ENCODE data around the gene CHI3L1.
A peak's percentile ranks its signal among the peaks of the same experiment; 100 is the strongest.
"Not testable (repeated sequence)": the region's sequence is repeated elsewhere in the genome, so short reads cannot be mapped to it uniquely, and the experiment has no call there.

Gene CHI3L1

DNA sequence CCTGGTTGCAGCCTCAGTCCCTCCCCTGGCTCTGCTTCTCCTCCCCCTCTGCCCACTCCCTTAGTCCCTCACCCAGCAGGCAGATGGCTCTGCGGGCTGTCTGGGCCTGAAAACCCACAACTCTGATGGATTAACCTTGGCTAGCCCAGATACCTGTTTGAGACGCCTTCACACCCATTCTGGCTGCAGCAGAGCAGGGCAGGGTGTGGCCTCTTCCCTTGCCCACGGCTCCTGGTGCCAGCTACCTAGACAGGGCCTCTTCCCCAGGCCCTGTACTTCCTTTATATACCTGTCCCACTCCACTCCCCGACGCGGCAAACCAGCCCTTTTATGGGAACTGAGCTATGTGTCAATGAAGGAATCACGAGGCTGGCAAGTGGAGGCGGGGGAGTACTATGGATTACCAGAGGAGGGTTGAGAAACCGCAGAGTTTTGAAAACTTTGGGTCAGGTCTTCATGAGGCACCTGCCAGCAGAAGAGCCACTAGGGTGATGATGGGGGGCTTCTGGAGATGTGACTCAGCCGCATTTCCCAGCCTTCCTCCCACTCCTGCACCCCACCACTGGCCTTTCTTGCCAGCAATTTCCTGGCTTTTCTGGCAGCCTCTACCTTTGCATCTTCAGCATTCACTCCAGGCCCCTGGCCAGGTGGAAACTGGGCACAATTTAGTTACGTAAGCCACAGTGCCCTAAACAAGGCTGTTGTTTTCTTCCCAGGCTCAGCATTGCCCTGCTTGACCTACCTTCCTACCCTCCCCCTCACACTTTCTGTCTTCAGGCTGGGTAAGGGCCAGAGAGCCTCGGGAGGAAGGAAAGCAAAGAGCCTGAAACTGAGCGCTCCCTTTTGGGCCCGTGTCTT is at the start of gene CHI3L1:
Gene CHI3L1 (minus strand): TSS at position 259 of the 858 bp plus-strand sequence. CDS start 81 bp downstream, at position 178.
- TF ChIP-seq, protein P1, sequence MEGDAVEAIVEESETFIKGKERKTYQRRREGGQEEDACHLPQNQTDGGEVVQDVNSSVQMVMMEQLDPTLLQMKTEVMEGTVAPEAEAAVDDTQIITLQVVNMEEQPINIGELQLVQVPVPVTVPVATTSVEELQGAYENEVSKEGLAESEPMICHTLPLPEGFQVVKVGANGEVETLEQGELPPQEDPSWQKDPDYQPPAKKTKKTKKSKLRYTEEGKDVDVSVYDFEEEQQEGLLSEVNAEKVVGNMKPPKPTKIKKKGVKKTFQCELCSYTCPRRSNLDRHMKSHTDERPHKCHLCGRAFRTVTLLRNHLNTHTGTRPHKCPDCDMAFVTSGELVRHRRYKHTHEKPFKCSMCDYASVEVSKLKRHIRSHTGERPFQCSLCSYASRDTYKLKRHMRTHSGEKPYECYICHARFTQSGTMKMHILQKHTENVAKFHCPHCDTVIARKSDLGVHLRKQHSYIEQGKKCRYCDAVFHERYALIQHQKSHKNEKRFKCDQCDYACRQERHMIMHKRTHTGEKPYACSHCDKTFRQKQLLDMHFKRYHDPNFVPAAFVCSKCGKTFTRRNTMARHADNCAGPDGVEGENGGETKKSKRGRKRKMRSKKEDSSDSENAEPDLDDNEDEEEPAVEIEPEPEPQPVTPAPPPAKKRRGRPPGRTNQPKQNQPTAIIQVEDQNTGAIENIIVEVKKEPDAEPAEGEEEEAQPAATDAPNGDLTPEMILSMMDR (IDR thresholded peaks at IDR 0.05; ENCODE audit: unreplicated experiment in 3 of 3) = no peak
- no peaks in the 10 kb centered on the region for H3K36me3 Mint-ChIP-seq (ENCODE audit: low read depth)
- peaks cover 44% of the 10 kb centered on the region for H3K4me1 Mint-ChIP-seq
- peaks cover 10% of the 10 kb centered on the region for H3K27me3 Mint-ChIP-seq (ENCODE audit: low read depth)
- H3K27ac Mint-ChIP-seq = peak within 1 kb of the TSS; percentile 59 to 74 (median 73)
- peak within 1 kb of the TSS in 2 of 3 experiments; percentile 8 to 50 for H3K4me3 Mint-ChIP-seq
- no peaks in the 10 kb centered on the region for H3K9me3 Mint-ChIP-seq

DNA sequence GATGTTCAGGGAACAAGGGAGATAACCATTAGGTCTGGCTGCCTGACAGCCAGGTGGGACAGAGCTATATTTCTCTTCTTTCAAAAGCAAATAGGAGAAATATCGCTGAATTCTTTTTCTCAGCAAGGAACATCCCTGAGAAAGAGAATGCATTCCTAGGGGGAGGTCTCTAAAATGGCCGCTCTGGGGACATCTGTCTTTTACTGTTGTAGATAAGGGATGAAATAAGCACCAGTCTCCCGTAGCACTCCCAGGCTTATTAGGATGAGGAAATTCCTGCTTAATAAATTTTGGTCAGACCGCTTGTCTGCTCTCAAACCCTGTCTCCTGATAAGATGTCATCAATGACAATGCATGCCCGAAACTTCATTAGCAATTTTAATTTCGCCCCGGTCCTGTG is 48.4 kb upstream of the CHI3L1 start:
- not testable (repeated sequence) for H3K4me3 Mint-ChIP-seq

DNA sequence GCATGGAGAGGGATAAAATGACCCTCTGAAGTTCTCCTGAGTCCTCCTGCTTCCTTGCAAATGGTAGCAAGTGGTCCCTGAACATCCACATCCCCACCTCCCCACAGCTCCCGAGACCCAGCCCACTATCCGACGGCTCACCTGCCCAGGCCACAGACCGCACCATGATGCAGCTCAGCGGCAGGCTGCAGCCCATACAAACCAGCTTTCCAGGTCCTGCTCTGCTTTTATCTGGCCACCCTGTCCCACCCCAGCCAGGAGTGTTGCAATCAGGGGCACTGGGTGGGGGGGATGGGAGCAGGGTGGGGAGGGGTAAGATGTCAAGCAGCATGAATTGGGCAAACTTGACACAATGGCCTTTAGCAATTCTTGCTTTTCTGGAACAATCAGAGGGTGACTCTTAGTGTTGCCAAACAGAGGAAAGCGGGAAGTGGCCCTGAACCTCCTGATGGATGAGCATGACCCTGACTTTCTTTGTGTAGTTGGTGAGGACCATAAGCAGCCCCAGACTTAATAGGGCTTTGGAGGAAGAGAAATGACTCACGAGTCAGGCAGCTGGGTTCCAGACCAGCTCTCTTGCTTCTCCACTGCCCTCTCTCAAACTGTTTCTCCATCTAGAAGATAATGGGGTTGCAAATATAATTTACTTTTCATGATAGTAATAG is 43.1 kb upstream of the CHI3L1 start, which contains the start of gene CHIT1:
Gene CHIT1 (minus strand): TSS at position 203 of the 665 bp plus-strand sequence. CDS start 37 bp downstream, at position 166.
- peaks cover 44% of the 10 kb centered on the region for H3K27me3 Mint-ChIP-seq (ENCODE audit: low read depth)
- TF ChIP-seq, protein P1 (IDR thresholded peaks at IDR 0.05; ENCODE audit: unreplicated experiment in 3 of 3) = no peak

More for the DNA sequence above, 48.4 kb upstream of the CHI3L1 start:
- not testable (repeated sequence) for H3K36me3 Mint-ChIP-seq (ENCODE audit: low read depth); H3K27ac Mint-ChIP-seq; H3K4me1 Mint-ChIP-seq
- Mint-ChIP-seq H3K27me3 (ENCODE audit: low read depth) (peaks cover 35% of the 10 kb centered on the region), H3K9me3 (peaks cover 32% of the 10 kb centered on the region)

DNA sequence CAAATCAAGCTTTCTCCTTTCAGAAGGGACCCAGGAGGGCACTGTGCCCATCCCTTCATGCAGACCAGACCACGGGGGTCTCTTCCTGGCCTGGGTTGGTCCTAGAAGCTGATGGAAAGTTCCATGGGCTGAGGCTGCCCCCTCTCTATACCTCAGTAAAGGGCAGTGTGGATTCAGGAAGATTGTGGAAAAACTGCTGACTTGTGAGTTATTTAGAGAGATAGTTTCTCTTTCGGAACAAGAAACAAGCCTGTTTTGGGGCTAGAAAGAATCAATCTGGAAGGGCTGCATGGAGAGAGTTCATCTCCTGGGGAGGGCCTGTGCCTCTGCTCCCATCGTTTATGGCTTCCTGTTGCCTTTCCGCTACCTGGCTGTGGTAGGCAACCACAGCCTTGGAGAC is 42.2 kb upstream of the CHI3L1 start:
- peaks cover 1% of the 10 kb centered on the region for H3K36me3 Mint-ChIP-seq (ENCODE audit: low read depth)
- H3K9me3 Mint-ChIP-seq = peaks cover under 1% of the 10 kb centered on the region
- no peak overlapping the region for H3K4me3 Mint-ChIP-seq
- no peak overlapping the region for H3K27ac Mint-ChIP-seq
- H3K4me1 Mint-ChIP-seq = peaks cover 5% of the 10 kb centered on the region
- TF ChIP-seq, protein P1 (IDR thresholded peaks at IDR 0.05; ENCODE audit: unreplicated experiment in 3 of 3) = no peak
- peaks cover 36% of the 10 kb centered on the region for H3K27me3 Mint-ChIP-seq (ENCODE audit: low read depth)

More for the DNA sequence above, 43.1 kb upstream of the CHI3L1 start, which contains the start of gene CHIT1:
- peaks cover 6% of the 10 kb centered on the region for H3K36me3 Mint-ChIP-seq (ENCODE audit: low read depth)
- peaks cover 9% of the 10 kb centered on the region for H3K9me3 Mint-ChIP-seq
- peaks cover 5% of the 10 kb centered on the region for H3K4me1 Mint-ChIP-seq
- no peak within 1 kb of the TSS for H3K4me3 Mint-ChIP-seq
- no peak within 1 kb of the TSS for H3K27ac Mint-ChIP-seq

DNA sequence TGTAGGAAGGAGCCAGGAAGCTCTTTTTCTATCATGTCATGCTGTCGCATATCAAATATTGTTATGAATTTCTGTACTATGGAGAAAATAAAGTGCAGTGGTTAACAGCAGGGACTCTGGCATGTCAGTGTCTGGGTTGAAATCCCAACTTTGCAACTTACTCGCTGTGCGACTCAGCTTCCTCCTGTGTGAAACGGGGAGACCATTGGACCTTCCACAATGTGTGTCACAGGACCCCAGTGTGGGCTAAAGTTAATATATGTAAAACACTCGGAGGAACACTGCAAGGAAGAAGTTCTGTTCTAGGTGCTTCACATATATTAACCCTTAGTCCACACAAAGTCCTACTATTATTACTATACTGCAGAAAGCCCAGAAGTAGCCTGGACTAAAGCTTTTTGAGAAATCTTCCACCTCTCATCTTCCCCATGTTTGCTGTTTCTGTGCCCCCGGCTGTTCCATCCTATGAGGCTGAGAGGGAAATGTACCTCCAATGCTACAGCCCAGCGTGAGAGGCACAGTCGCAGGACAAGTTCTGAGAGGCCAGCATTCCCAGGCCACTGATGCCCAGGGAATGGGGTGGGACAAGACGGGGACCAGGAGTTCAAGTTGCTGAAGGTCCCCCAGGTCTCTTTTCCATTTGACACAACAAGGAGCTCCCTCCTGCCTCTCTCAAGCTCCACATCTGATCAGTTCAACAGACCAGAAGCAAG is 41.0 kb upstream of the CHI3L1 start:
- H3K27ac Mint-ChIP-seq = no peak overlapping the region
- TF ChIP-seq, protein P1 (IDR thresholded peaks at IDR 0.05; ENCODE audit: unreplicated experiment in 3 of 3) = no peak
- no peaks in the 10 kb centered on the region for H3K9me3 Mint-ChIP-seq
- H3K4me1 Mint-ChIP-seq = peaks cover 5% of the 10 kb centered on the region
- H3K4me3 Mint-ChIP-seq = no peak overlapping the region
- H3K36me3 Mint-ChIP-seq (ENCODE audit: low read depth) = no peaks in the 10 kb centered on the region
- H3K27me3 Mint-ChIP-seq (ENCODE audit: low read depth) = peaks cover 31% of the 10 kb centered on the region

DNA sequence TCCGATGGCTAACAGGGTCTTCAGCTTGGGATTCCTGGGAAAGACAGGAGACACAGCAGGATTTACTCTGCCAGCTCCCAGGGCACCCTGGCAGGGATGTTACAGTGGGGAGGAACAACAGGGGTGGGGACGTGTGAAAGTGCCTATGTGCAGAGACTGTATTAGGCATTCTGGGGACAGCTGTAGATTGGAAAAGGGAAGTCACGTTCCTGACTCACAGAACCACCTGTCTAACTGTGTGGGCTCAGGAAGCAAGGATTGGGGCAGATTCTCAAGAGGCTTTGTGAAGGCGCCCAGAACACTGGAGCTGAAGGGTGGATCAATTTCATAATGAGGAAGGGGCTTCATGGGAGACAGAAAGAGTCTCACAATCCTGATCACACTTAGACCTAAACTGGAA is 38.6 kb upstream of the CHI3L1 start:
- peaks cover 32% of the 10 kb centered on the region for H3K27me3 Mint-ChIP-seq (ENCODE audit: low read depth)
- H3K27ac Mint-ChIP-seq = no peak overlapping the region

More for the DNA sequence above, 38.6 kb upstream of the CHI3L1 start:
- peaks cover 5% of the 10 kb centered on the region for H3K4me1 Mint-ChIP-seq
- H3K36me3 Mint-ChIP-seq (ENCODE audit: low read depth) = no peaks in the 10 kb centered on the region
- no peaks in the 10 kb centered on the region for H3K9me3 Mint-ChIP-seq
- H3K4me3 Mint-ChIP-seq = peak overlapping the region in 1 of 3 experiments; percentile 41
- TF ChIP-seq, protein P1 (IDR thresholded peaks at IDR 0.05; ENCODE audit: unreplicated experiment in 3 of 3) = no peak
